K562 (cell line): ENCODE results near the gene PRKAR2B. TPM values are rescaled to one million over a fixed set of nuclear protein-coding genes. Genes with fewer than 3 reads are reported as not detected.

ENCODE experiments used
- ELF4 ChIP-seq: fragments of 450-650 bp; formaldehyde crosslinking; IDR thresholded peaks from 2 replicates; pipeline ENCODE4 v1.4.0; 2022; ENCODE audit warnings: missing genetic modification characterization
- EWSR1 ChIP-seq: fragments of 450-650 bp; IDR thresholded peaks from 2 replicates; pipeline ENCODE4 v1.6.1; 2018; ENCODE audit warnings: borderline replicate concordance, mild to moderate bottlenecking, low read depth, moderate library complexity; ENCODE audit not compliant: partially characterized antibody
- FOXA1 ChIP-seq: fragments of 450-650 bp; IDR thresholded peaks from 2 replicates; pipeline ENCODE4 v1.6.1; 2016; ENCODE audit warnings: mild to moderate bottlenecking, borderline replicate concordance
- KDM4B ChIP-seq, 2 experiments: fragments of 450-650 bp in 1 of 2; sonication (generic) in 1 of 2; IDR thresholded peaks; 2 replicates each; pipeline ENCODE4 v1.6.1; 2016 to 2017; ENCODE audit warnings: borderline replicate concordance in 2 of 2, antibody characterized with exemption in 1 of 2, low read depth in 1 of 2, mild to moderate bottlenecking in 1 of 2
- MCM5 ChIP-seq: fragments of 450-650 bp; IDR thresholded peaks from 2 replicates; pipeline ENCODE4 v1.6.1; 2016; ENCODE audit warnings: low read depth
- SMARCB1 ChIP-seq: IDR thresholded peaks from 2 replicates; pipeline ENCODE4 v1.6.1; 2011; ENCODE audit warnings: improper control_type of control experiment, low read depth; ENCODE audit not compliant: insufficient read length
- TAF15 ChIP-seq: fragments of 200-400 bp; formaldehyde crosslinking; IDR thresholded peaks from 2 replicates; pipeline ENCODE4 v1.6.1; 2017; ENCODE audit warnings: mild to moderate bottlenecking, low read depth, low read length, moderate library complexity
- ZNF507 ChIP-seq: conservative IDR thresholded peaks from 2 replicates; pipeline ENCODE4 v1.6.1; 2017; ENCODE audit warnings: missing genetic modification characterization, missing compliant biosample characterization
- ZNF696 ChIP-seq: fragments of 250-450 bp; sonication (Bioruptor Pico); conservative IDR thresholded peaks from 2 replicates; pipeline ENCODE4 v1.4.0; 2020; ENCODE audit warnings: mild to moderate bottlenecking, moderate library complexity
- polyA plus RNA-seq, 8 experiments: library from polyadenylated mRNA; depleted of rRNA in 4 of 8; stranded (reverse) in 5 of 8; unstranded in 3 of 8; fragments of >200 nt; fragmentation: Nextera tagmentation in 2 of 8; fragmentation: Illumina TruSeq in 1 of 8; extraction: Ambion mirVana in 2 of 8; extraction: Trizol in 1 of 8; gene quantifications; 2 replicates each; pipeline versions ENCODE4 v1.2.1 to v1.2.3, GENCODE V29; 2011 to 2014; ENCODE audit warnings: inconsistent platforms in 1 of 8, missing spikeins in 1 of 8
- total RNA-seq, 7 experiments: library from RNA; depleted of rRNA in 6 of 7; stranded (reverse); fragments of >200 nt in 6 of 7; fragmentation: Illumina TruSeq in 2 of 7; extraction: Trizol in 2 of 7; gene quantifications; 2 replicates each; pipeline versions ENCODE4 v1.2.1 to v1.2.3, GENCODE V29; 2011 to 2021; ENCODE audit warnings: low replicate concordance in 1 of 7
- TF ChIP-seq, protein P1 (sequence below): sonication (generic); formaldehyde crosslinking; IDR thresholded peaks from 2 replicates; pipeline ENCODE4 v1.8.0; 2023; ENCODE audit warnings: mild to moderate bottlenecking, missing genetic modification reagents
- TF ChIP-seq, protein P2 (sequence below): sonication (generic); formaldehyde crosslinking; IDR thresholded peaks from 2 replicates; pipeline ENCODE4 v1.9.0; 2022; ENCODE audit warnings: mild to moderate bottlenecking, missing genetic modification reagents
- TF ChIP-seq, protein P3 (sequence below): fragments of 250-450 bp; sonication (Bioruptor Pico); IDR thresholded peaks from 2 replicates; pipeline ENCODE4 v1.5.0; 2021; ENCODE audit warnings: mild to moderate bottlenecking, moderate library complexity
- TF ChIP-seq, protein P4 (sequence below): sonication (generic); formaldehyde crosslinking; IDR thresholded peaks from 2 replicates; pipeline ENCODE4 v1.8.0; 2022; ENCODE audit warnings: missing genetic modification reagents, mild to moderate bottlenecking, borderline replicate concordance
- TF ChIP-seq, protein P5 (sequence below): sonication (generic); formaldehyde crosslinking; IDR thresholded peaks from 2 replicates; pipeline ENCODE4 v1.4.0; 2020; ENCODE audit warnings: mild to moderate bottlenecking, missing genetic modification reagents
- TF ChIP-seq, protein P6 (sequence below): sonication (generic); formaldehyde crosslinking; IDR thresholded peaks from 2 replicates; pipeline ENCODE4 v1.8.1; 2022; ENCODE audit warnings: missing genetic modification reagents

Gene PRKAR2B
- total and polyA plus RNA-seq, 9 of the 15 experiments (the other 6 are each of a cell fraction or from before 2014, with no cell fraction given), result 59.0 to 173 (median 129) TPM

DNA sequence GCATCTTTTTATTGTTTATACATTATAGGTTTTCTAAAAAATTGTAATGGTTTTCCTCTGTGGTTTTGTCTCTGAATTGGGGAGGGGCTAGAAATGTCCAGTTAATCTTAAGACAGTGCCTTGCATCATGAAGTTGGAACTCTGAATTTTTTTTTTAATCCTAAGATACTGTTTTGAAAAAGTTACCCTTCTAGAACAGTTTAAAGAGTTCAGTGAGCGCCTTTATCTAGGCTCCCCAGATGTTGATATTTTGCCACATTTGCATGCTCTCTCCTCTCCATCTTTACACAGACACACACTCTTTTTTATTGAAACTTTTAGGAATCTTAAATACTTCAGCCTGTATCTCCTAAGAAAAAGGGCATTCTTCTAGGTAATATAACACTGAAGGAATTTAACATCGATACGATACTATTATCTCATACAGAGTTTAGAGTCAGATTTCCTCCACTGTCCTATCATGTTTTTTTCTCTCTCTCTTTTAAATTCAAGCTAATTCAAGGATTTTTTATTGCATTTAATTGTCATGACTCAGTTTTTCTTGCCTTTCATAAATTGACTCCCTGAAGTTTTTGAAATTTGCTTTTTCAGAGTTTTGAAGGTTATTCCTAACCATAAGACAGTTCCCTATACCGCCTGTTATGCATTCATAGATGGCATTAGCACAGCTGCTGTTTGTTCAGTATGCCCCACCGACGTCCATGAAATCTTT lies 31.5 kb downstream of the PRKAR2B start (continued):
- TF ChIP-seq, protein P1, sequence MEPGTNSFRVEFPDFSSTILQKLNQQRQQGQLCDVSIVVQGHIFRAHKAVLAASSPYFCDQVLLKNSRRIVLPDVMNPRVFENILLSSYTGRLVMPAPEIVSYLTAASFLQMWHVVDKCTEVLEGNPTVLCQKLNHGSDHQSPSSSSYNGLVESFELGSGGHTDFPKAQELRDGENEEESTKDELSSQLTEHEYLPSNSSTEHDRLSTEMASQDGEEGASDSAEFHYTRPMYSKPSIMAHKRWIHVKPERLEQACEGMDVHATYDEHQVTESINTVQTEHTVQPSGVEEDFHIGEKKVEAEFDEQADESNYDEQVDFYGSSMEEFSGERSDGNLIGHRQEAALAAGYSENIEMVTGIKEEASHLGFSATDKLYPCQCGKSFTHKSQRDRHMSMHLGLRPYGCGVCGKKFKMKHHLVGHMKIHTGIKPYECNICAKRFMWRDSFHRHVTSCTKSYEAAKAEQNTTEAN, result no peak
- TF ChIP-seq ZNF696 (CRISPR knock-in tag) (no peak), ELF4 (CRISPR knock-in tag) (no peak), ZNF507 (tag) (no peak), SMARCB1 (no peak), MCM5 (no peak), EWSR1 (no peak), FOXA1 (no peak), KDM4B (IDR thresholded peaks at IDR 0.05; ENCODE audit: borderline replicate concordance in 2 of 2, low read depth in 1 of 2) (no peak), TAF15 (no peak)
- TF ChIP-seq, protein P2, sequence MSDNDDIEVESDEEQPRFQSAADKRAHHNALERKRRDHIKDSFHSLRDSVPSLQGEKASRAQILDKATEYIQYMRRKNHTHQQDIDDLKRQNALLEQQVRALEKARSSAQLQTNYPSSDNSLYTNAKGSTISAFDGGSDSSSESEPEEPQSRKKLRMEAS (CRISPR knock-in tag), result no peak
- TF ChIP-seq, protein P3, sequence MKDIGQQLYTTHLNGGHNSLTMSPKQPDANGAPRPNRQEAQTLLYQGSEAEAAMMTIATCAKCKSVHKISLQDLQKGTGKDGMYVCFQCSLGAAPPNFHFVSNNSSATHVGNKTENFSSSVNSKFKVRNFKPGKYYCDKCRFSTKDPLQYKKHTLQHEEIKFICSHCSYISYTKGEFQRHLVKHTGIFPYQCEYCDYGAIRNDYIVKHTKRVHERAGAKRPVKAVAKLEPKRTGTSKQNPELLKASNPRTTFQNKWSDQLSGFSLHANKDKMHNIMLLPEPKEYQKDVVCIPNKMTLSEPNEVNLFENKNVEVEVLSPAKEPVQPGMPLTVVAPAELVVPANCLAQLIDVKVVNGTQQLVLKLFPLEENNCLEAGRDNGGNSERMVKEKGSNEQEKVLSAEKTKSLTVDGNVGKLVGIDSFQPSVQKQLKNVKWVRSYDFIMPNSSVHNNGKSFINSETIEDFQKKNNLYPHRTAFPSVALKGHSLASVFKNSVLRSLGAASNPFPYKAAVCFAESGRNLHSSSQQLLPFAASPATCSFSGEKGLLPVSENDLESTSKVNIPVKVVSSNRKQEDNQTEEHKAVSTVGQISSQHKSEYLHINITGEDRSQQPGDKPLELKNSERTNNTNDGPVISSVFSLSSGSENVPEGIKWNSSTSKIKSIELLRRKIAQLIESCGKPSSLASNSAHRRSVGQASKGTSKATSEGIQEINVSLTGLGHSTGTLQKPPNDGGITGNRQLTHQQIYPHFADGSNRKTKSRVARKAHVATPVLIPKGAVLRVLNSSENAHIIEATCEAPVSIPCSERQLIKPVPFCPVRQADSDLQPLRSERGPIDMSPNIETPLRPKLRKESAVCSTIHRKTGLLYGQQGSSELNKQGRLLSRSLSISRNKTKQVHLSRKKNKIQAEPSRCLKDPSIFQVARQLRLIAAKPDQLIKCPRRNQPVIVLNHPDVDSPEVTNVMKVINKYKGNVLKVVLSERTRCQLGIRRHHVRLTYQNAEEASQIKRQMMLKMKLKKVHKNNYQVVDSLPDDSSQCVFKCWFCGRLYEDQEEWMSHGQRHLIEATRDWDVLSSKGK (CRISPR knock-in tag), result no peak
- TF ChIP-seq, protein P4, sequence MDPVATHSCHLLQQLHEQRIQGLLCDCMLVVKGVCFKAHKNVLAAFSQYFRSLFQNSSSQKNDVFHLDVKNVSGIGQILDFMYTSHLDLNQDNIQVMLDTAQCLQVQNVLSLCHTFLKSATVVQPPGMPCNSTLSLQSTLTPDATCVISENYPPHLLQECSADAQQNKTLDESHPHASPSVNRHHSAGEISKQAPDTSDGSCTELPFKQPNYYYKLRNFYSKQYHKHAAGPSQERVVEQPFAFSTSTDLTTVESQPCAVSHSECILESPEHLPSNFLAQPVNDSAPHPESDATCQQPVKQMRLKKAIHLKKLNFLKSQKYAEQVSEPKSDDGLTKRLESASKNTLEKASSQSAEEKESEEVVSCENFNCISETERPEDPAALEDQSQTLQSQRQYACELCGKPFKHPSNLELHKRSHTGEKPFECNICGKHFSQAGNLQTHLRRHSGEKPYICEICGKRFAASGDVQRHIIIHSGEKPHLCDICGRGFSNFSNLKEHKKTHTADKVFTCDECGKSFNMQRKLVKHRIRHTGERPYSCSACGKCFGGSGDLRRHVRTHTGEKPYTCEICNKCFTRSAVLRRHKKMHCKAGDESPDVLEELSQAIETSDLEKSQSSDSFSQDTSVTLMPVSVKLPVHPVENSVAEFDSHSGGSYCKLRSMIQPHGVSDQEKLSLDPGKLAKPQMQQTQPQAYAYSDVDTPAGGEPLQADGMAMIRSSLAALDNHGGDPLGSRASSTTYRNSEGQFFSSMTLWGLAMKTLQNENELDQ (CRISPR knock-in tag), result no peak
- TF ChIP-seq, protein P5, sequence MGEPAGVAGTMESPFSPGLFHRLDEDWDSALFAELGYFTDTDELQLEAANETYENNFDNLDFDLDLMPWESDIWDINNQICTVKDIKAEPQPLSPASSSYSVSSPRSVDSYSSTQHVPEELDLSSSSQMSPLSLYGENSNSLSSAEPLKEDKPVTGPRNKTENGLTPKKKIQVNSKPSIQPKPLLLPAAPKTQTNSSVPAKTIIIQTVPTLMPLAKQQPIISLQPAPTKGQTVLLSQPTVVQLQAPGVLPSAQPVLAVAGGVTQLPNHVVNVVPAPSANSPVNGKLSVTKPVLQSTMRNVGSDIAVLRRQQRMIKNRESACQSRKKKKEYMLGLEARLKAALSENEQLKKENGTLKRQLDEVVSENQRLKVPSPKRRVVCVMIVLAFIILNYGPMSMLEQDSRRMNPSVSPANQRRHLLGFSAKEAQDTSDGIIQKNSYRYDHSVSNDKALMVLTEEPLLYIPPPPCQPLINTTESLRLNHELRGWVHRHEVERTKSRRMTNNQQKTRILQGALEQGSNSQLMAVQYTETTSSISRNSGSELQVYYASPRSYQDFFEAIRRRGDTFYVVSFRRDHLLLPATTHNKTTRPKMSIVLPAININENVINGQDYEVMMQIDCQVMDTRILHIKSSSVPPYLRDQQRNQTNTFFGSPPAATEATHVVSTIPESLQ (CRISPR knock-in tag), result no peak
- TF ChIP-seq, protein P6, sequence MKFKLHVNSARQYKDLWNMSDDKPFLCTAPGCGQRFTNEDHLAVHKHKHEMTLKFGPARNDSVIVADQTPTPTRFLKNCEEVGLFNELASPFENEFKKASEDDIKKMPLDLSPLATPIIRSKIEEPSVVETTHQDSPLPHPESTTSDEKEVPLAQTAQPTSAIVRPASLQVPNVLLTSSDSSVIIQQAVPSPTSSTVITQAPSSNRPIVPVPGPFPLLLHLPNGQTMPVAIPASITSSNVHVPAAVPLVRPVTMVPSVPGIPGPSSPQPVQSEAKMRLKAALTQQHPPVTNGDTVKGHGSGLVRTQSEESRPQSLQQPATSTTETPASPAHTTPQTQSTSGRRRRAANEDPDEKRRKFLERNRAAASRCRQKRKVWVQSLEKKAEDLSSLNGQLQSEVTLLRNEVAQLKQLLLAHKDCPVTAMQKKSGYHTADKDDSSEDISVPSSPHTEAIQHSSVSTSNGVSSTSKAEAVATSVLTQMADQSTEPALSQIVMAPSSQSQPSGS, result no peak
